HG03460 (cell line): ENCODE data around the gene RYR3.

Experiments used
- ATAC-seq: cut with Tn5 transposase; IDR thresholded peaks from one replicate; pipeline ENCODE4 v1.9.1; 2021; ENCODE audit not compliant: unreplicated experiment

RYR3 gene

DNA sequence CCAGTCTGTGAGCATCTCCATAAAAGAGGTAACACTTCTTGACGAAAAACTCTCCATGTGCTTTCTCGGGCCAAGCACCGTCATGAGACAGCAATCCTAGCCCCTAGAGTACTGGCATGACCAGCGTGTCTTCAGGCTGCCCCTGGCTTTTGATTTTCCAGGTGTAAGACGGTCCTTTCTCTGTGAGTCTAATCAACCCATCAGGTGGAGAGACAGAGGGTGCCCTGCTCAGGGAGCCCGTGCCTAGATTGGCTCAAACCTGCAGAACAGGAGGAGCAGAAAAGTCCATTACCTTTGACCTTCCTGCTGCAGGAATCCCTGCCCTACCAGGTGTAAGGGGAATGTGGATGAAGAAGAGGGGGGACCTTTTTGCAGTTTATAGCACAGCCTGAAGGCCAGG is 548.1 kb downstream of the RYR3 start:
- no peak for ATAC-seq

DNA sequence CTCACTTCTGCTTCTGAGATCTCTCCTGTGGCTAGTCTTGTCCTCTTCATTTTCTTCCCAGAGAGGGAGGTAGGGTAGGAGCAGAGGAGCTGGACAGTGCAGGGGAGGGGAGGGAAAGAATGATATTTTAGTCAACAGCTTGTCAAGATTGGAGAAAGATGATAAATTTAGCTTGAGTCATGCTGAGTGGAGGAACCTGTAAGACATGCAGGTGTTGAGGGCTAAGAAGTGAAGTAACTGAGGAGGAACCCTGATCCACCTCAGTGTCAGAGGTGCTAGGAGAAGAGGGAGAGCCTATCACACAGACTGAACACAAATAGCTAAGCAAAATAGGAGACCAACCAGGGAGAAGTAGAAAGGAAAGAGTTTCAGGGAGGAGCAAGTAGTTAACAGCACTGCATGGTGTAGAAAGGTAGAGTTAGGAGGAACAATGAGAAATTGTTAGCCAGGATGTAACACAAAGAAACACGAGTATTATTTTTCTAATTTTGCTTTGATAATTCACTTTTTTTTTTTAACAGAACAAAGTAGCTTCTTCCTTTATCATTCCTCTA is 549.3 kb downstream of the RYR3 start:
- no peak for ATAC-seq

- no peak for ATAC-seq
Observed at GRCh38 chr15:33860754-33861153, 550.0 kb downstream of the RYR3 start.

DNA sequence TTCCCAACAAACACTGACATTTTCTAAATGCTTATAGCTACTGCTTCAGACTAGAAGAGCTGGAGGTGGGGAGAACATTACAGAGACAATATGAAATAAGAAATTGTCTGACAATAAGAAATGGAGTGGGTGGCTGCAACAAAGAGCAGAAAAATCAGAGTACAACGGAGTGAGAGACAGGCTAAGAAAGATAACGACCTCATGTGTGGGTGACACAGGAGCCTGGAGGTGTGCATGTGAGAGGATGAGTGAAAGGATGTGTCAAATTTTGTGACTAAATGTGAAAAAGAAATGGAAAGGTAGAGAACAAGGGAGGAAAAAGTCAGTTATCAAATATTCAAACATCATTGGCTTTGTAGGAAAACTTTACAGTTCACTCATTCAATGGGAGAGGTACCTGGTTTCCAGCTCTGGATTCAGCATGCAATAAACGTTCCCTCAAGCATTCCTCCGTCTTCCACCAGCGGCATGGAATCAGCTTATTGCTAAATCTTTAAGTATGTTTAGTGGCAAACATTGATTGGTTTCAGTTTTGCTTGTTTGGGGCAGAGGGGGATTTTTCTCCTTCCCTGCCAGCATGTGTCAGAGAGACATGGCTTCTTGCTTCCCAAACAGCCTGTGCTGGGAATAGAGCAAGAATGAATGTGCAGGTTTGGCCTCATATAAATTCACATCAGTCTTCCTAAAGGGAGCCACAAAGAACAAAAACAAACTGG is 553.8 kb downstream of the RYR3 start:
- ATAC-seq: no peak

GRCh38 chr15:33865416-33865815 is 554.6 kb downstream of the RYR3 start:
- no peak for ATAC-seq

- ATAC-seq: no peak
Observed at GRCh38 chr15:33866101-33866737, 555.5 kb downstream of the RYR3 start.

DNA sequence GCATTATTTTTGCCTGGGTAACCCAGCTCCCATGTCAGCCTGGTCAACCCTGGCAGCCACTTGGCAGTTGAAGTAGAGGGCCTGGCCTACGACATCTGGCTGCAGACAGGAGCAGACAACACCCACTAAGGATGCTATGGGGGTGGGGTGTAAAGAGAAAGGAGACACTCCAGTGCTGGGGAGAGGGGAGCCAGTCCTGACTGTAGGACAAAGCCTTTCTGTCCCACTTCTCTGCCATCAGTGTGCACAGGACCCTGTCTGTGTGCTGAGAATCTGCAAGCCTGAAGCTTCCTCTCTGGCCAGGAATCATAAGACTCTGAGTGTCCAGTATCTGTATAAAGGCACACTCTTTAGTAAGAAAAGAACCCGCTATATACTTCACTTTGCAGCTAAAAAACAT is 561.2 kb downstream of the RYR3 start:
- ATAC-seq: no peak

DNA sequence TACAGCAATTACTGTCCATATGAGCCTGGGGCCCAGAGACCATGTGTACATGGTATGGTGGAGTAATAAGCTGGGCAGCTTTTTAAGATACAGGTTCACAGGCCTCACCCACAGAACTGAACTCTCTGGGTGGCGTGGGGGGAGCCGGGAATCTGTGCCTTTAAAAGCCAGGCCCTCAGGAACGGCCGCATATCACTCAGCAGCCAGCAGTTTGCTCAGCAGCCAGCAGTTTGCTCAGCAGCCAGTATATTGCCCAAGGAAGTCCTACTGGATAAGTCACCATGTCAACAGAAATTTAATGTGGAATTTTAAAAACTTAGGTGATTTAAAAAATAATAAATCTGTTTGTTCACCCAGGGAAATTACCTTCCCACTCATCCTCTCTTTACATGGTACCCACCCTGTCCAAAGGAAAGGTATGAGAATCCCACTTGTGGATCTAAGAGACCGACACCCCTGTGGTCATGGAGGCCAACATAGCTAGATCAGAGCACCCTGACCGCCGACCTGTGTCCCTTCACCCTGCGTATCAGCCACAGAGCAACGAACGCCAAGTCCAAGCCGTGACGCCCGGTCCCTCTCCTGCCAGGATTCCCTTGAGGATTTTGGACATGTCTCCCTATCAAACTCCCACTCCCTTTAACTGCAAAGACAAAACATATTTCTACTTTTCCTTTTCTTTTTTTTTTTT is 561.8 kb downstream of the RYR3 start:
- no peak for ATAC-seq

DNA sequence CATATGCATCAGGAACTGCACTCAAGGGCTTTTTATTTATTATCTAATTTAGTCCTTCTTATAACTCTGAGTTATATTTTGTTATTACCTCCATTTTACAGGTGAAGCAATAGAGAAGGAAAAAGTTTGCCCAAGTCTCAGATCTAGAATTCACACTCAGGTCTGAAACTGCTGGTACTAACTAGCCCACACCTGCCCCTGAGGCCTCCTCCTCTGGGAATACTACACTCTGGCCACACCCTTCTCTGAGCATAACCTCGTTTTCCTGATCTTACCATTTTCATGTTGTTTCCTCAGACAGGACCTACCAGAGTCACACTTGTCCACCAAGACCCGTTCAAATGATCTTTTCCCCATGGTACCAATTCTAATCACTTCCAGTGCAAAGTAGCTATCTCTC is 563.4 kb downstream of the RYR3 start:
- no peak for ATAC-seq

DNA sequence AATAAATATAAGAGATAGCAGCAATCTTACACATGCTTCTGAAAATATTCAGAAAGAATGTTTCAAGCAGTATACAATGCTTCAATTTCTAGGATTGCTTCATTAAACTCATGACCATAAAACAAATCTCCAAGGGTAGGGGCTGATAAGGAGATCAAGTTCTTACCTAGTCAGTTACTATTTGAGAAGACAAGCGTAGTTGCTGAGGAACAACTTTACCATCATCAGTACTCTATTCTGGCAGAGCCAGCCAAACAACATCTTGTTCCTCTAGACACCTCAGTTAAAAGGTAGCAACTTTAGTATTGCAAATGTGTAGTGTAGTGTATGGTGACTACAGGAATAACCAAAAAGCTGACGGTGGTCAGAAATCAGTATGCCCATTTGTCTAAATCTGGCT is 572.2 kb downstream of the RYR3 start:
- ATAC-seq: no peak

- no peak for ATAC-seq
Observed at GRCh38 chr15:33888176-33888575, 577.4 kb downstream of the RYR3 start.

DNA sequence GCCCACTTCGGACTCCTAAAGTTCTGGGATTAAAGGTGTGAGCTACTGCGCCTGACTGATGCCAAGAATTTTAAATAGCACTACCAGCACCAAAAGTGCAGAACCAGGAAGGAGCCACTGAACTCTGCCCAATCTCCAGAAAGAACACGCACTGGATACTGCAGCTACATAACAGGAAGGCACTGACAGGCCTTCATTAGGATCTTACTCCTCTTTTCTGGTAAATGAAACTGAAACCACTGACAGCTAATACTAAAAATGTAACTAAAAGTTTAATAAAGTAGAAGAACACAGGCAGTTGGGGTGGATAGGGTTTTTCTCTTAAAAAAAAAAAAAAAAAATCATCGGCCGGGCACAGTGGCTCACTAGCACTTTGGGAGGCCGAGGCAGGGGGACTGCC is 583.4 kb downstream of the RYR3 start:
- ATAC-seq: peak; percentile 77

DNA sequence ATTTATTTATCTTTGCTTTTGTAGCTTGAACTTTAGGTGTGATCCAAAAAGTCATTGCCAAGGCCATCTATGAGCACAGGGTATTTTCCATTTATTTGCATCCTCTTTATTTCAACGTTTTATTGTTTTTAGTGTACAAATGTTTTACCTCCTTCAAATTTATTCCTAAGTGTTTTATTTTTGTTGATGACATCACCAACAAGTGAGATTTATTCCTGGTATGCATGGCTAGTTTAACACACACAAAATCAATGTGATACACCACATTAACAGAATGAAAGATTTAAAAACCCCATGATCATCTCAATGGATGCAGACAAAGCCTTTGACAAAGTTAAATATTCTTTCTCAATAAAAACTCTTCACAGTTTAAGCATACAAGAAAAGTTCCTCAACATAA is 591.3 kb downstream of the RYR3 start:
- no peak for ATAC-seq

DNA sequence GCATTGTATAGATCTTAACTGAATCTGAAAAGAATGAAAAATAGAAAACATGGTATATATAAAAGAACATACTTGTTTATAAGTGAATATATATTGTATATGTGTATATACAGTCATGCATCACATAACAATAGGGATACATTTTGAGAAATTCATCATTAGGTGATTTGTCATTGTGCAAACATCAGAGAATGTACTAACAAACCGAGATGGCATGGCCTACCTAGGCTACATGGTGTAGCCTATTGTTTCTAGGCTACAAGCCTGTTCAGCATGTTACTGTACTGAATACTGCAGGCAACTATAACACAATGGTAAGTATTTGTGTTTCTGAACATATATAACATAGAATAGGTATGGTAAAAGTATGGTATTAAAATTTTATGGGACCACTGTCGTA is 592.9 kb downstream of the RYR3 start:
- ATAC-seq: no peak

DNA sequence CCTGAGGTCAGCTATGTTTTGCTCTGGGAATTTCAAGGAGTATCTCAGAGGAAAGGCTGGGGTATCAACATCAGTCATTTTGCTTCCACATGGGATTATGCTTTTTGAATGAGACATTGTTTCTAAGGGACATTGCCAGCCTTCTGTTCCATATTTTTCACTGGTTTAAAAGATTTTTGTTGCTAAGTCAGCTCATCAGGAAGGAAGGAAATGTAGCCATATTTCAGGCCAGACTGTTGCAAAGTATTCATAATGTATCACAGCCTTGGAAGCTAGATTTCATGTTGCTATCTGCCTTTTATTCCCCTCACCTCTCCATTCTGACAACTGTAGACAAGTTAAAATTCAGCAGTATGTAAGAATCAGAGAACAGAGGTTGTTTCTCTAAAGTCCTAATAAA is 596.6 kb downstream of the RYR3 start:
- ATAC-seq: no peak

DNA sequence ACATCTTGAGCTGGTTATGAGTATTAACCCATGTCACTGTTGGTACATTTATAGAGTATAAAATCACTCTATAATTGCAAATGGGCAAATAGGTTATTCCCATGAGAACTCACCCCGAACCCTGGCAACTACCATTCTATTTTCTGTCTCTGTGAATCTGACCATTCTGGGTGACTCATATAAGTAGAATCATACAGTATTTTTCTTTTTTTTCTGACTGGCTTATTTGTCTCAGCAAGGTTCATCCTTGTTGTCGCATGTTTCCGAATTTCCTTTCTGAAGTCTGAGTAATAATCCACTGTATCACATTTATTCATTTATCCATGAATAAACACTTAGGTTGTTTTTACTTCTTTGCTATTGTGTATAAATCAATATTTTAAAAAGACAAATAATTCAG is 597.6 kb downstream of the RYR3 start:
- ATAC-seq: no peak

DNA sequence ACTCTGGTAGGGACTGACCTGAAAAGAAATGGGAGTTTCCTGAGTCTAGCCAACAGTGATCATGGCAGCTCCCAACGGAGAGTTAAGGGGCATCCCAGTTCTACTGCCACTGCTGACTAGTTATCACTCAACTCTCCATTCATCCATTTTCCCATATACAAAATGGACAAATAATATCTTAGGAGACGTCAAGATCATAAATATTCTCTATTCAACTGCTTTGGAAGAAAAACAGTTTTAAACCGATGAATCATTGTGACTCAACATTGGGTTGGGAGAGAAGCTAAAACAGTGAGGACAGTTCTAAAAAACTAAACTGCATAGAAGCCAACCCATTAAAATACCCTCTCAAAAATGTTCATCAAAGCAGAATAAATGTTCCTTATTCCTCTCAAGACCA is 600.0 kb downstream of the RYR3 start:
- ATAC-seq: no peak

- ATAC-seq: no peak
Observed at GRCh38 chr15:33912326-33912725, 601.6 kb downstream of the RYR3 start.

DNA sequence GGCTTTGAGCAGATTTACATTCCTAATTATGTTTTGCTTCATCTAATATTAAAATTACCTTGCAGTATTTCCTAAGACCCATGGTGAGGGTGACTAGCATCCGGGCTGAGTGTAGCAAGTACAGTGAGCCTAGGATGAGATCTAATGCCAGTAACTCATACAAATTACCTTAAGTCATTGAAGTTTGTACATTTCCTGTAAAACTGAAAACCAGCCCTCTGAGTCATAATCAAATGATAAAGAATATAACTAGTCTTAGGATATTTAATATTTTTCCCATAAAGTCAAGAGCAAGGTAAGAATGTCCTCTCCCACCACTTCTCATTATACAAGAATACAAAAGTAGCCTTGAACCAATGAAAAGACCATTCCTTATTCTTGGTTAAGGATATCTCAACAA is 602.7 kb downstream of the RYR3 start:
- ATAC-seq: no peak
